PC-9 (cell line): ENCODE measurements around the gene MAPK10. TPM values are rescaled to one million over a fixed set of nuclear protein-coding genes. Genes with fewer than 3 reads are reported as not detected.

Source experiments
- BruUV-seq: library from RNA; stranded (reverse); fragments of 400-500 nt; replicated peaks from 2 replicates; lab custom pipeline; 2021; lab: Mats Ljungman, UMichigan
- CTCF ChIA-PET: fragments of 300-600 bp; sonication (Branson Sonifier 250); formaldehyde crosslinking; loops from one replicate; lab custom pipeline; 2022; ENCODE audit warnings: antibody characterized with exemption; lab: Charles Lee
- POLR2A ChIA-PET: fragments of 300-600 bp; sonication (Branson Sonifier 250); formaldehyde crosslinking; loops from one replicate; lab custom pipeline; 2022; ENCODE audit warnings: antibody characterized with exemption; ENCODE audit not compliant: unreplicated experiment; lab: Charles Lee
- DNase-seq, 2 experiments: peaks; one replicate each; pipeline versions ENCODE4 v3.0.0 to v3.0.0-alpha.2; 2015 to 2022; ENCODE audit warnings: mixed read lengths in 1 of 2
- H2AFZ ChIP-seq: fragments of 200-600 bp; sonication (generic); 2 replicates; pipeline ENCODE4 v1.8.1; 2017; ENCODE audit warnings: antibody characterized with exemption
- H3F3A ChIP-seq: fragments of 200-600 bp; sonication (generic); 2 replicates; pipeline ENCODE4 v1.8.1; 2017; ENCODE audit warnings: antibody characterized with exemption, mild to moderate bottlenecking, low read depth; ENCODE audit not compliant: insufficient read depth
- H3K27ac ChIP-seq: fragments of 200-600 bp; sonication (generic); 2 replicates; pipeline ENCODE4 v1.6.1; 2016; ENCODE audit warnings: mixed run types
- H3K27me3 ChIP-seq: fragments of 200-600 bp; sonication (generic); 2 replicates; pipeline ENCODE4 v1.6.1; 2016; ENCODE audit warnings: low read depth, mixed run types; ENCODE audit not compliant: insufficient read depth
- H3K36me3 ChIP-seq: fragments of 200-600 bp; sonication (generic); 2 replicates; pipeline ENCODE4 v1.6.1; 2016; ENCODE audit warnings: low read depth, mixed run types
- H3K4me1 ChIP-seq: fragments of 200-600 bp; sonication (generic); replicated peaks from 2 replicates; pipeline ENCODE4 v1.6.1; 2016; ENCODE audit warnings: mixed run types; ENCODE audit not compliant: insufficient read depth
- H3K4me2 ChIP-seq: fragments of 200-600 bp; sonication (generic); 2 replicates; pipeline ENCODE4 v1.6.1; 2017; ENCODE audit warnings: mixed run types
- H3K4me3 ChIP-seq: fragments of 200-600 bp; sonication (generic); 2 replicates; pipeline ENCODE4 v1.6.1; 2016; ENCODE audit warnings: mixed run types
- H3K79me2 ChIP-seq: fragments of 200-600 bp; sonication (generic); 2 replicates; pipeline ENCODE4 v1.6.1; 2017; ENCODE audit warnings: low read depth, mixed run types
- H3K9me2 ChIP-seq: fragments of 200-600 bp; sonication (generic); 2 replicates; pipeline ENCODE4 v1.8.1; 2017; ENCODE audit warnings: mild to moderate bottlenecking; ENCODE audit not compliant: insufficient read depth
- H3K9me3 ChIP-seq: fragments of 200-600 bp; sonication (generic); 2 replicates; pipeline ENCODE4 v1.8.1; 2016; ENCODE audit warnings: low read depth; ENCODE audit not compliant: insufficient read depth
- H4K20me1 ChIP-seq: fragments of 200-600 bp; sonication (generic); 2 replicates; pipeline ENCODE4 v1.8.1; 2017; ENCODE audit not compliant: insufficient read depth
- EZH2 ChIP-seq: fragments of 200-600 bp; sonication (generic); IDR thresholded peaks from 2 replicates; pipeline ENCODE4 v1.8.0; 2017; ENCODE audit warnings: antibody characterized with exemption, low read depth
- intact Hi-C: fragments of 100-400 bp; cut with micrococcal nuclease; formaldehyde crosslinking; loops from one replicate; pipeline ENCODE4 v1.10.0; 2022; ENCODE audit not compliant: unreplicated experiment
- total RNA-seq: library from RNA; stranded (reverse); gene quantifications from 2 replicates; pipeline ENCODE4 v1.2.3, GENCODE V29; 2021
- TF ChIP-seq, protein P1 (sequence below): fragments of 200-600 bp; sonication (generic); conservative IDR thresholded peaks from 2 replicates; pipeline ENCODE4 v1.6.1; 2017; ENCODE audit warnings: mixed run types, antibody characterized with exemption, mild to moderate bottlenecking, moderate library complexity

The MAPK10 gene
- total RNA-seq, 1 experiment from 2014 or later: 4.2 TPM

DNA sequence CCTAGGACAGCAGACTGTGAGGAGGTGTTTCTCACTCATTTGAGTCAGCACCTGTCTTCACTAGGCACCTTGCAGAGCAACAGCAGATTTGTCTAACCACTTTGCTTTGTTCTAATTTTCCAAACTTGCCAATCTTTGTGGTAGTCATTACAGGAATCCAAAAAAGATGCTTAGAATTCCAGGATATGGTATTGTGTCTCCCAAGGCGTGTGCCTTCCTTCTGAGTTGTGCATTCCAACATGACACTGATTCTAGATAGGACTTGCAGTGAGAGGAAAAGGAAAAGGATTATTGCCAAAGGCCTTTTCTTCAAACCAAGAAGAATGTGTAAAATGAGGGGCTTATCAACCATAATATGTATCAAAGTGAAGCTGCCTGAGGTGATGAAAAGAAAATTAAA is 126.2 kb downstream of the MAPK10 start:
- H4K20me1 ChIP-seq: no peaks in the 10 kb centered on the region
- no peaks in the 10 kb centered on the region for H3K4me1 ChIP-seq
- no peak overlapping the region for H3K4me3 ChIP-seq
- DNase-seq: peak; percentile 7 to 35
- no peaks in the 10 kb centered on the region for H3K36me3 ChIP-seq
- no peaks in the 10 kb centered on the region for H3K27me3 ChIP-seq
- H3K9me3 ChIP-seq: no peaks in the 10 kb centered on the region
- H3K9me2 ChIP-seq: no peaks in the 10 kb centered on the region
- ChIA-PET CTCF (no interaction called here), POLR2A (interaction anchor here (0.5 to 0.6 kb wide), 2 partner anchors 1007 to 1750 kb away, joined by 3 to 10 read pairs; no protein-coding TSS in a partner anchor)
- intact Hi-C loops: no loop called here
- H3K4me2 ChIP-seq: no peak overlapping the region
- H3K79me2 ChIP-seq: no peaks in the 10 kb centered on the region
- no peak overlapping the region for H3K27ac ChIP-seq
- H3F3A ChIP-seq: no peaks in the 10 kb centered on the region
- BruUV-seq: no TSS peak
- no peak overlapping the region for H2AFZ ChIP-seq
- no peak for TF ChIP-seq EZH2
- TF ChIP-seq, protein P1, sequence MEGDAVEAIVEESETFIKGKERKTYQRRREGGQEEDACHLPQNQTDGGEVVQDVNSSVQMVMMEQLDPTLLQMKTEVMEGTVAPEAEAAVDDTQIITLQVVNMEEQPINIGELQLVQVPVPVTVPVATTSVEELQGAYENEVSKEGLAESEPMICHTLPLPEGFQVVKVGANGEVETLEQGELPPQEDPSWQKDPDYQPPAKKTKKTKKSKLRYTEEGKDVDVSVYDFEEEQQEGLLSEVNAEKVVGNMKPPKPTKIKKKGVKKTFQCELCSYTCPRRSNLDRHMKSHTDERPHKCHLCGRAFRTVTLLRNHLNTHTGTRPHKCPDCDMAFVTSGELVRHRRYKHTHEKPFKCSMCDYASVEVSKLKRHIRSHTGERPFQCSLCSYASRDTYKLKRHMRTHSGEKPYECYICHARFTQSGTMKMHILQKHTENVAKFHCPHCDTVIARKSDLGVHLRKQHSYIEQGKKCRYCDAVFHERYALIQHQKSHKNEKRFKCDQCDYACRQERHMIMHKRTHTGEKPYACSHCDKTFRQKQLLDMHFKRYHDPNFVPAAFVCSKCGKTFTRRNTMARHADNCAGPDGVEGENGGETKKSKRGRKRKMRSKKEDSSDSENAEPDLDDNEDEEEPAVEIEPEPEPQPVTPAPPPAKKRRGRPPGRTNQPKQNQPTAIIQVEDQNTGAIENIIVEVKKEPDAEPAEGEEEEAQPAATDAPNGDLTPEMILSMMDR: no peak

GRCh38 chr4:86233090-86233489 is 126.8 kb downstream of the MAPK10 start:
- Histone ChIP-seq H2AFZ (no peak overlapping the region), H3K79me2 (no peaks in the 10 kb centered on the region), H3K27ac (no peak overlapping the region), H3K4me3 (no peak overlapping the region), H3K9me2 (no peaks in the 10 kb centered on the region), H3K36me3 (no peaks in the 10 kb centered on the region), H3K9me3 (no peaks in the 10 kb centered on the region), H3K4me2 (no peak overlapping the region), H3F3A (no peaks in the 10 kb centered on the region), H3K27me3 (no peaks in the 10 kb centered on the region), H4K20me1 (no peaks in the 10 kb centered on the region), H3K4me1 (no peaks in the 10 kb centered on the region)
- intact Hi-C loops: no loop called here
- CTCF ChIA-PET: no interaction called here
- no peak for TF ChIP-seq EZH2
- TF ChIP-seq, protein P1: no peak
- no TSS peak for BruUV-seq
- POLR2A ChIA-PET: no interaction called here
- no peak for DNase-seq

DNA sequence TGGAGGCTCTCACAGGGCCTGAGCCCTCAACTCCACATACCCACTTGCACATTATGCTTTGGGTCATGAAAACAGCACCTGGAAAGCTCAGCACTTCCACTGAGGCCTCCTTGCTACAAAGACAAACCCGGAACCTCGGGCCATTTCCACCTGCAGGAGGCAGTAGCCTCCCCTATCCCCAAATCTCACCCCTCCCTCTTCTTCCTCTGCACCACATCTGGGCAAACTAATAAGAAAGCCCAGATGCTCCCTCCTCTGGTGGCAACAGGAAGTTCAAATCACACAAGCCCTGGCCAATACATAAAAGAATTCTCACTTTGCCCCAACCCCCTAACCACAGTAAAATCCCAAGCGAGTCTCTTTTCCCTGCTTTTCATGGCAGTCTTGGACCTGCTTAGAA is 136.4 kb downstream of the MAPK10 start:
- no peaks in the 10 kb centered on the region for H3K9me2 ChIP-seq
- no peaks in the 10 kb centered on the region for H3K36me3 ChIP-seq
- intact Hi-C loops: no loop called here
- no peaks in the 10 kb centered on the region for H3F3A ChIP-seq
- no peaks in the 10 kb centered on the region for H3K9me3 ChIP-seq
- no peak for DNase-seq
- ChIA-PET CTCF (no interaction called here), POLR2A (no interaction called here)
- no TSS peak for BruUV-seq
- H3K4me1 ChIP-seq: no peaks in the 10 kb centered on the region
- TF ChIP-seq EZH2: no peak
- TF ChIP-seq, protein P1: peak; percentile 63
- no peaks in the 10 kb centered on the region for H3K79me2 ChIP-seq
- no peak overlapping the region for H3K4me3 ChIP-seq
- H3K27ac ChIP-seq: no peak overlapping the region
- no peak overlapping the region for H3K4me2 ChIP-seq
- H3K27me3 ChIP-seq: no peaks in the 10 kb centered on the region
- H4K20me1 ChIP-seq: no peaks in the 10 kb centered on the region
- H2AFZ ChIP-seq: no peak overlapping the region
